Vagina (tissue), 2 donors: Measurements from ENCODE around the gene PAX8.

Experiments
- POLR2A ChIP-seq, 2 donors: fragments of 450-650 bp; IDR thresholded peaks; one replicate each; pipeline ENCODE4 v1.6.1; 2017; ENCODE audit warnings: antibody characterized with exemption in 2 of 2, mild to moderate bottlenecking in 2 of 2, moderate library complexity in 2 of 2
- TF ChIP-seq, protein P1 (sequence below), 3 experiments: fragments of 450-650 bp in 2 of 3; fragments of 200-600 bp in 1 of 3; sonication (generic) in 1 of 3; IDR thresholded peaks; one replicate each; pipeline ENCODE4 v1.5.1; 2017 to 2019; ENCODE audit warnings: antibody characterized with exemption in 3 of 3, mild to moderate bottlenecking in 2 of 3, moderate library complexity in 2 of 3

DNA sequence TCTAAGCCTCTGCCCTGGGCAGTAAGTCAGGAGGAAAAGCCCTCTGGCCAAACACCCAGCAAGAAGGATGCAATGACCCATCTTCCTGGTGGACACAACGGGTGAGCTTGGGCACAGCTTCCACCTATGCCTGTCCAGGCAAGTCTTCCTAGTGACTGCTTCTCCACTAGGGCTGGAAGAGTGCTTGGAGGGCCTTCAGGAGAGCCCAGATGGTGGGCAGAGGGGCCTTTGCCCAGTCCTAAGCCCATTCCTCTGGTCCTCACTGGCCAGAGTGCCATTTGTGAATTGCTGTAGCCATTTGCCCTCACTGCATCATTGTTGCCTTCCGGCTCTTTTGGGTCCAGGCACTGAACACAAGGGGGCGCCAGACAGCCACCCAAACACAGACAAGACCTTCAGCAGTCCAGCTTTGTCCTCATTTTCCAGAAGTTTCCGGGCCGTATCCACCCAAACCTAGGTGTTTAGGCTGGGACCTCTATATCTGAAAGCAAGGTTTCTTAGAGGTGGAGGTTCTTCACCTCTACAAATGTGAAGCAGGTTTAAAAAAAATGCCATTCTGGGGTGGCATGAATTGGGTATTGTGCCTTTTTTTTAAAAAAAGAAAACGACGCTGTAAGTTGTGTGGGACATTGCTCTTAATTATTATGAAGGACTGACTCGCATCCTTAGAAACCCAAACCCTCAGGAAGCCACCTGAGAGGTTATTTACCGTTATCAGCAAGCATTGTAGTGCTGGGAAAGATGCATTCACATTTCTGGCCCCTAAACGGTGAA is 29.5 kb downstream of the PAX8 start:
- TF ChIP-seq, protein P1, sequence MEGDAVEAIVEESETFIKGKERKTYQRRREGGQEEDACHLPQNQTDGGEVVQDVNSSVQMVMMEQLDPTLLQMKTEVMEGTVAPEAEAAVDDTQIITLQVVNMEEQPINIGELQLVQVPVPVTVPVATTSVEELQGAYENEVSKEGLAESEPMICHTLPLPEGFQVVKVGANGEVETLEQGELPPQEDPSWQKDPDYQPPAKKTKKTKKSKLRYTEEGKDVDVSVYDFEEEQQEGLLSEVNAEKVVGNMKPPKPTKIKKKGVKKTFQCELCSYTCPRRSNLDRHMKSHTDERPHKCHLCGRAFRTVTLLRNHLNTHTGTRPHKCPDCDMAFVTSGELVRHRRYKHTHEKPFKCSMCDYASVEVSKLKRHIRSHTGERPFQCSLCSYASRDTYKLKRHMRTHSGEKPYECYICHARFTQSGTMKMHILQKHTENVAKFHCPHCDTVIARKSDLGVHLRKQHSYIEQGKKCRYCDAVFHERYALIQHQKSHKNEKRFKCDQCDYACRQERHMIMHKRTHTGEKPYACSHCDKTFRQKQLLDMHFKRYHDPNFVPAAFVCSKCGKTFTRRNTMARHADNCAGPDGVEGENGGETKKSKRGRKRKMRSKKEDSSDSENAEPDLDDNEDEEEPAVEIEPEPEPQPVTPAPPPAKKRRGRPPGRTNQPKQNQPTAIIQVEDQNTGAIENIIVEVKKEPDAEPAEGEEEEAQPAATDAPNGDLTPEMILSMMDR (IDR thresholded peaks at IDR 0.05), result peak; percentile 77 to 96 (median 91)
- no peak for TF ChIP-seq POLR2A (IDR thresholded peaks at IDR 0.05)
